KOPT-K1 (cell line): Measurements from ENCODE around the gene UNC5C.

Experiments used
- H3K27ac ChIP-seq: fragments of 200-600 bp; sonication (generic); 2 replicates; pipeline ENCODE4 v1.5.1; 2016; ENCODE audit warnings: antibody characterized with exemption, mild to moderate bottlenecking, low read depth, low read length; ENCODE audit not compliant: poor library complexity, severe bottlenecking
- H3K36me3 ChIP-seq: fragments of 200-600 bp; sonication (generic); 2 replicates; pipeline ENCODE4 v1.5.1; 2017; ENCODE audit warnings: antibody characterized with exemption, mild to moderate bottlenecking, low read length, moderate library complexity; ENCODE audit not compliant: insufficient read depth
- H3K9me3 ChIP-seq: fragments of 200-600 bp; sonication (generic); 2 replicates; pipeline ENCODE4 v1.5.1; 2017; ENCODE audit warnings: antibody characterized with exemption, low read length, mild to moderate bottlenecking; ENCODE audit not compliant: insufficient read depth, poor library complexity, severe bottlenecking

The UNC5C gene

GRCh38 chr4:95293014-95293413 lies 255.8 kb downstream of the UNC5C start:
- Histone ChIP-seq H3K9me3 (no peaks in the 10 kb centered on the region), H3K36me3 (no peaks in the 10 kb centered on the region), H3K27ac (no peak overlapping the region)

- Histone ChIP-seq H3K9me3 (no peaks in the 10 kb centered on the region), H3K27ac (no peak overlapping the region), H3K36me3 (no peaks in the 10 kb centered on the region)
These were observed 258.1 kb downstream of the UNC5C start for GRCh38 chr4:95290702-95291101.

- Histone ChIP-seq H3K9me3 (no peaks in the 10 kb centered on the region), H3K36me3 (no peaks in the 10 kb centered on the region), H3K27ac (no peak overlapping the region)
These were observed 259.6 kb downstream of the UNC5C start for GRCh38 chr4:95289028-95289634.

- no peaks in the 10 kb centered on the region for H3K9me3 ChIP-seq
- H3K27ac ChIP-seq = no peak overlapping the region
These were observed 260.2 kb downstream of the UNC5C start for GRCh38 chr4:95288552-95288951.

GRCh38 chr4:95285797-95286196 lies 263.0 kb downstream of the UNC5C start:
- Histone ChIP-seq H3K36me3 (no peaks in the 10 kb centered on the region), H3K27ac (no peak overlapping the region), H3K9me3 (no peaks in the 10 kb centered on the region)

More at GRCh38 chr4:95288552-95288951, 260.2 kb downstream of the UNC5C start:
- H3K36me3 ChIP-seq = no peaks in the 10 kb centered on the region

GRCh38 chr4:95284655-95285054 lies 264.1 kb downstream of the UNC5C start:
- Histone ChIP-seq H3K27ac (no peak overlapping the region), H3K9me3 (no peaks in the 10 kb centered on the region), H3K36me3 (no peaks in the 10 kb centered on the region)

- Histone ChIP-seq H3K36me3 (no peaks in the 10 kb centered on the region), H3K27ac (no peak overlapping the region), H3K9me3 (no peaks in the 10 kb centered on the region)
These were observed 265.5 kb downstream of the UNC5C start for GRCh38 chr4:95283320-95283719.

- H3K36me3 ChIP-seq = no peaks in the 10 kb centered on the region
- H3K9me3 ChIP-seq = no peaks in the 10 kb centered on the region
- H3K27ac ChIP-seq = no peak overlapping the region
These were observed 276.0 kb downstream of the UNC5C start for GRCh38 chr4:95272797-95273196.

- Histone ChIP-seq H3K9me3 (no peaks in the 10 kb centered on the region), H3K36me3 (no peaks in the 10 kb centered on the region), H3K27ac (no peak overlapping the region)
These were observed 276.7 kb downstream of the UNC5C start for GRCh38 chr4:95272036-95272435.

GRCh38 chr4:95268819-95269565 lies 279.8 kb downstream of the UNC5C start:
- Histone ChIP-seq H3K27ac (no peak overlapping the region), H3K9me3 (no peaks in the 10 kb centered on the region), H3K36me3 (no peaks in the 10 kb centered on the region)

- no peaks in the 10 kb centered on the region for H3K36me3 ChIP-seq
- H3K9me3 ChIP-seq = no peaks in the 10 kb centered on the region
- H3K27ac ChIP-seq = no peak overlapping the region
These were observed 281.7 kb downstream of the UNC5C start for GRCh38 chr4:95267081-95267480.

- Histone ChIP-seq H3K9me3 (no peaks in the 10 kb centered on the region), H3K36me3 (no peaks in the 10 kb centered on the region), H3K27ac (no peak overlapping the region)
These were observed 282.7 kb downstream of the UNC5C start for GRCh38 chr4:95265814-95266740.

- Histone ChIP-seq H3K27ac (no peak overlapping the region), H3K36me3 (no peaks in the 10 kb centered on the region), H3K9me3 (no peaks in the 10 kb centered on the region)
These were observed 283.9 kb downstream of the UNC5C start for GRCh38 chr4:95264843-95265242.

- no peak overlapping the region for H3K27ac ChIP-seq
- no peaks in the 10 kb centered on the region for H3K36me3 ChIP-seq
- no peaks in the 10 kb centered on the region for H3K9me3 ChIP-seq
These were observed 284.8 kb downstream of the UNC5C start for GRCh38 chr4:95263960-95264359.

- H3K9me3 ChIP-seq = no peaks in the 10 kb centered on the region
- H3K36me3 ChIP-seq = no peaks in the 10 kb centered on the region
- H3K27ac ChIP-seq = no peak overlapping the region
These were observed 285.4 kb downstream of the UNC5C start for GRCh38 chr4:95263391-95263790.
